Ishikawa (cell line): Measurements from ENCODE around the gene PLEKHN1.

Experiments used
- CEBPB ChIP-seq: IDR thresholded peaks from 2 replicates; pipeline ENCODE4 v1.6.1; 2012
- CREB1 ChIP-seq: IDR thresholded peaks from 2 replicates; pipeline ENCODE4 v1.6.1; 2012; ENCODE audit warnings: low read depth
- EGR1 ChIP-seq: IDR thresholded peaks from 2 replicates; pipeline ENCODE4 v1.6.1; 2012
- EP300 ChIP-seq: IDR thresholded peaks from 2 replicates; pipeline ENCODE4 v1.6.1; 2012; ENCODE audit warnings: borderline replicate concordance
- FOXM1 ChIP-seq: IDR thresholded peaks from 2 replicates; pipeline ENCODE4 v1.6.1; 2012; ENCODE audit warnings: low read depth, borderline replicate concordance
- MAX ChIP-seq: IDR thresholded peaks from 2 replicates; pipeline ENCODE4 v1.6.1; 2012
- NFIC ChIP-seq: IDR thresholded peaks from 2 replicates; pipeline ENCODE4 v1.6.1; 2012
- RAD21 ChIP-seq: IDR thresholded peaks from 2 replicates; pipeline ENCODE4 v1.6.1; 2012; ENCODE audit warnings: low read depth
- REST ChIP-seq: IDR thresholded peaks from 2 replicates; pipeline ENCODE4 v1.6.1; 2012; ENCODE audit warnings: low read depth, mild to moderate bottlenecking
- TAF1 ChIP-seq: IDR thresholded peaks from 2 replicates; pipeline ENCODE4 v1.6.1; 2012; ENCODE audit warnings: low read depth, mild to moderate bottlenecking
- TCF12 ChIP-seq: IDR thresholded peaks from 2 replicates; pipeline ENCODE4 v1.6.1; 2012; ENCODE audit warnings: low read depth
- TEAD4 ChIP-seq: IDR thresholded peaks from 2 replicates; pipeline ENCODE4 v1.6.1; 2012
- USF1 ChIP-seq: IDR thresholded peaks from 2 replicates; pipeline ENCODE4 v1.6.1; 2012
- YY1 ChIP-seq: IDR thresholded peaks from 2 replicates; pipeline ENCODE4 v1.6.1; 2012; ENCODE audit warnings: low read depth
- ZBTB7A ChIP-seq: IDR thresholded peaks from 2 replicates; pipeline ENCODE4 v1.6.1; 2012; ENCODE audit warnings: low read depth

The PLEKHN1 gene

GRCh38 chr1:944341-945325 is 21.6 kb upstream of the PLEKHN1 start:
- TF ChIP-seq REST (no peak), CEBPB (no peak), TEAD4 (no peak), CREB1 (no peak), USF1 (no peak), FOXM1 (no peak), TCF12 (no peak), ZBTB7A (no peak), NFIC (no peak), MAX (no peak)

- TF ChIP-seq MAX (no peak), USF1 (no peak), EGR1 (no peak), TEAD4 (no peak), CREB1 (no peak), RAD21 (no peak)
These were observed 20.4 kb upstream of the PLEKHN1 start for GRCh38 chr1:945688-946556.

- no peak for TF ChIP-seq ZBTB7A
- TF ChIP-seq FOXM1 = no peak
- TF ChIP-seq EP300 = no peak
- no peak for TF ChIP-seq REST
- TF ChIP-seq CEBPB = no peak
- no peak for TF ChIP-seq TAF1
- no peak for TF ChIP-seq TEAD4
- TF ChIP-seq NFIC = no peak
- TF ChIP-seq MAX = no peak
- no peak for TF ChIP-seq RAD21
- no peak for TF ChIP-seq EGR1
- no peak for TF ChIP-seq TCF12
- TF ChIP-seq CREB1 = no peak
- TF ChIP-seq USF1 = no peak
These were observed 18.3 kb upstream of the PLEKHN1 start for GRCh38 chr1:947958-948357.

- TF ChIP-seq TEAD4 (no peak), MAX (no peak), NFIC (no peak), EGR1 (no peak), ZBTB7A (no peak), REST (no peak), FOXM1 (no peak), YY1 (no peak), TCF12 (no peak), TAF1 (no peak), RAD21 (no peak), USF1 (no peak)
These were observed 16.0 kb upstream of the PLEKHN1 start for GRCh38 chr1:950268-950667.
